ENCODE data around the gene OR1E2. TPM values are rescaled to one million over a fixed set of nuclear protein-coding genes. Genes with fewer than 3 reads are reported as not detected.
"Not testable (repeated sequence)": the region's sequence is repeated elsewhere in the genome, so short reads cannot be mapped to it uniquely, and the experiment has no call there.

OR1E2 gene
- total and polyA plus RNA-seq, 2 donors from 2014 or later: not detected

GRCh38 chr17:3448059-3448665 is 14.5 kb upstream of the OR1E2 start:
- no peak for TF ChIP-seq CTCF (IDR thresholded peaks at IDR 0.05; ENCODE audit: borderline replicate concordance, extremely low read depth, insufficient read depth)
- Histone ChIP-seq H3K27me3 (ENCODE audit: control insufficient read depth, insufficient read depth, low read length) (no peaks in the 10 kb centered on the region), H3K36me3 (ENCODE audit: control insufficient read depth in 2 of 3, insufficient read depth in 3 of 3, low read length in 3 of 3) (no peaks in the 10 kb centered on the region), H3K27ac (ENCODE audit: low read depth in 2 of 2, low read length in 2 of 2) (no peak overlapping the region), H3K4me3 (ENCODE audit: low read length in 3 of 3) (no peak overlapping the region), H3K9ac (ENCODE audit: low read length in 3 of 3) (no peak overlapping the region), H3K9me3 (ENCODE audit: control insufficient read depth in 2 of 3, insufficient read depth in 1 of 3, low read length in 3 of 3) (no peaks in the 10 kb centered on the region), H3K4me1 (ENCODE audit: control insufficient read depth in 2 of 3, insufficient read depth in 2 of 3, low read depth in 1 of 3, low read length in 3 of 3) (no peaks in the 10 kb centered on the region)
- intact Hi-C loops (cut with DNase I): no loop called here
- FAIRE-seq (no peak), DNase-seq (no peak)

- Histone ChIP-seq H3K27ac (ENCODE audit: low read depth in 2 of 2, low read length in 2 of 2) (no peak overlapping the region), H3K4me1 (ENCODE audit: control insufficient read depth in 2 of 3, insufficient read depth in 2 of 3, low read depth in 1 of 3, low read length in 3 of 3) (no peaks in the 10 kb centered on the region), H3K9ac (ENCODE audit: low read length in 3 of 3) (no peak overlapping the region), H3K27me3 (ENCODE audit: control insufficient read depth, insufficient read depth, low read length) (no peaks in the 10 kb centered on the region), H3K9me3 (ENCODE audit: control insufficient read depth in 2 of 3, insufficient read depth in 1 of 3, low read length in 3 of 3) (no peaks in the 10 kb centered on the region), H3K4me3 (ENCODE audit: low read length in 3 of 3) (no peak overlapping the region), H3K36me3 (ENCODE audit: control insufficient read depth in 2 of 3, insufficient read depth in 3 of 3, low read length in 3 of 3) (no peaks in the 10 kb centered on the region)
- FAIRE-seq (no peak), DNase-seq (peak in 1 of 5 donors; percentile 2)
- intact Hi-C loops (cut with DNase I): no loop called here
- TF ChIP-seq CTCF (IDR thresholded peaks at IDR 0.05; ENCODE audit: borderline replicate concordance, extremely low read depth, insufficient read depth): no peak
Measured at GRCh38 chr17:3447625-3448024, 14.0 kb upstream of the OR1E2 start.

DNA sequence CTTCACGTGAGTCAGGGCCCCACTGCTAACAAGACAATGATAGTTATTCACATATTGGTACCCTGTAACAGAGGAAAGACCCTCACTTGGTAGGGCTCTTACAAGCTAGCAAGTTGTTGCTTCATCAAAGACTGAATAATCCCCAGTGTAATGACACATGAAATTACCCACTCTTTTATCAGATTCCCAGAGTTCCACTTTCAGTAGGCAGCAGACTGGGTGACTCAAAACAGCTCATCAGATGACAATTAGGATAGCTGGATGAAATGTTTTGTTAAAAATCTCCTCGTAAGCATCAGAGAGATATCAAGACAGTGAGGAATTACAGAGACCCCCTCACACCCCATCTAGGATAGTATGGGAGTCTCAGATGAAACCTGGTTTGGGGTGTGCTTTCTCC is 6.8 kb upstream of the OR1E2 start:
- intact Hi-C loops (cut with DNase I): no loop called here
- no peaks in the 10 kb centered on the region for H3K9me3 ChIP-seq (ENCODE audit: control insufficient read depth in 2 of 3, insufficient read depth in 1 of 3, low read length in 3 of 3)
- no peak overlapping the region for H3K9ac ChIP-seq (ENCODE audit: low read length in 3 of 3)
- no peak overlapping the region for H3K4me3 ChIP-seq (ENCODE audit: low read length in 3 of 3)
- DNase-seq (no peak), FAIRE-seq (no peak)
- H3K4me1 ChIP-seq (ENCODE audit: control insufficient read depth in 2 of 3, insufficient read depth in 2 of 3, low read depth in 1 of 3, low read length in 3 of 3): no peaks in the 10 kb centered on the region
- no peak overlapping the region for H3K27ac ChIP-seq (ENCODE audit: low read depth in 2 of 2, low read length in 2 of 2)
- TF ChIP-seq CTCF (IDR thresholded peaks at IDR 0.05; ENCODE audit: borderline replicate concordance, extremely low read depth, insufficient read depth): no peak
- H3K36me3 ChIP-seq (ENCODE audit: control insufficient read depth in 2 of 3, insufficient read depth in 3 of 3, low read length in 3 of 3): no peaks in the 10 kb centered on the region
- no peaks in the 10 kb centered on the region for H3K27me3 ChIP-seq (ENCODE audit: control insufficient read depth, insufficient read depth, low read length)

DNA sequence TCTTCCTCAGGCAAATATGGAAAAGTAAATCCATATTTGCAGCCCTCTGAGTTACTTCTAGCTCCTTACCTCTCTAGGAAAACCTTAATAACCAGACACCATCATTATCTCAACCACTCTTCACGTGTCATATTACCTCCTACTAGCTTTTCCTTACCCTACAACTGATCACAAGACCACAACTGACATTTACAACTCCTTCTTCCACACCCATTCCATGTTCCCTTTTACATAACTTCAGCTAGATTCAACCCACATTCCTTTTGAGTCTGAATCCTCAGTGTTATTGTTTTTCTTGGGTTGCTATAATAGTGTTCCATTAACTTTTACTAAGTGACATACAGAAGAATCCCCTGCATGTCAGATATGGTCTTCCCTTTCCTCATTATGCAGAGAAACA is 4.7 kb upstream of the OR1E2 start:
- Histone ChIP-seq H3K4me3 (ENCODE audit: low read length in 3 of 3) (no peak overlapping the region), H3K4me1 (ENCODE audit: control insufficient read depth in 2 of 3, insufficient read depth in 2 of 3, low read depth in 1 of 3, low read length in 3 of 3) (no peaks in the 10 kb centered on the region), H3K9ac (ENCODE audit: low read length in 3 of 3) (no peak overlapping the region), H3K9me3 (ENCODE audit: control insufficient read depth in 2 of 3, insufficient read depth in 1 of 3, low read length in 3 of 3) (no peaks in the 10 kb centered on the region), H3K36me3 (ENCODE audit: control insufficient read depth in 2 of 3, insufficient read depth in 3 of 3, low read length in 3 of 3) (no peaks in the 10 kb centered on the region), H3K27ac (ENCODE audit: low read depth in 2 of 2, low read length in 2 of 2) (no peak overlapping the region), H3K27me3 (ENCODE audit: control insufficient read depth, insufficient read depth, low read length) (no peaks in the 10 kb centered on the region)
- TF ChIP-seq CTCF (IDR thresholded peaks at IDR 0.05; ENCODE audit: borderline replicate concordance, extremely low read depth, insufficient read depth): no peak
- DNase-seq: no peak
- FAIRE-seq: no peak
- intact Hi-C loops (cut with DNase I): no loop called here

- peak in 3 of 5 donors; percentile 5 to 34 (median 13) for DNase-seq
- H3K4me3 ChIP-seq (ENCODE audit: low read length in 3 of 3); intact Hi-C loops (cut with DNase I); H3K9me3 ChIP-seq (ENCODE audit: control insufficient read depth in 2 of 3, insufficient read depth in 1 of 3, low read length in 3 of 3); H3K27ac ChIP-seq (ENCODE audit: low read depth in 2 of 2, low read length in 2 of 2); H3K9ac ChIP-seq (ENCODE audit: low read length in 3 of 3); H3K27me3 ChIP-seq (ENCODE audit: control insufficient read depth, insufficient read depth, low read length); H3K4me1 ChIP-seq (ENCODE audit: control insufficient read depth in 2 of 3, insufficient read depth in 2 of 3, low read depth in 1 of 3, low read length in 3 of 3); H3K36me3 ChIP-seq (ENCODE audit: control insufficient read depth in 2 of 3, insufficient read depth in 3 of 3, low read length in 3 of 3); FAIRE-seq: not testable (repeated sequence)
Measured at GRCh38 chr17:3433215-3433614, 426 bp downstream of the OR1E2 start.
